ENCODE measurements around the gene CGGBP1.
A peak's percentile ranks its signal among the peaks of the same experiment; 100 is the strongest.

CGGBP1 gene

DNA sequence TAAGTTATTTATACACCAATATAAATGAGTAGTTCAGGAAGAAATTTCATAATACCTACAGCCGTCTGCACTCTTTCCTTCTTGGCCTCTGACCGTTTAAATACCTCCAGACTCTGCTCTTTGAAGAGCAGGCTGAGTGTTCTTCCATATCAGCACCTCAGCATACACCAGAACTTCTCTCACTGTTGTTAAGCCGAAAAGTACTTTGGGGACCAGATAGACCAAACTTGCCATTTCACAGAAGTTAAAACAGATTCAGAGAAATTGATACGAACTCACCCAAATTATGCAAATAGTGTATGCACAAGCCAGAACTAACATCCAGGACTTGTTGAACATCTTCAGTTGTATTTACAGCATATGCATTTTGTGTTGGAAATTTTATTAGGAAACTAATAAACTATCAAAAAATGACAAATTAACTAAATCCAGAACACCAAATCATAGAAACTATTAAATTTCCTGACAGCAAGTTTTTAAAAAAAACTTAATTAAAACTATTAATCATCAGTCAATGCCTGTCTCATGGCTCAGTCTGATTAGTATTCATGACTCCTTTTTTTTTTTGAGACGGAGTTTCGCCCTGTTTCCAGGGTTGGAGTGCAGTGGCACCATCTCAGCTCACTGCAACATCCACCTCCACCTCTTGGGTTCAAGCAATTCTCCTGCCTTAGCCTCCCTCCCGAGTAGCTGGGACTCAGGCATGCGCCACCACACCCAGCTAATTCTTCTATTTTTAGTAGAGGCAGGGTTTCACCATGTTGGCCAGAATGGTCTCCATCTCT, 24.1 kb downstream of the CGGBP1 start:
- Mint-ChIP-seq H3K36me3 (ENCODE audit: low read depth) (no peaks in the 10 kb centered on the region), H3K27me3 (ENCODE audit: low read depth) (no peaks in the 10 kb centered on the region), H3K27ac (no peak overlapping the region), H3K9me3 (no peaks in the 10 kb centered on the region), H3K4me1 (peaks cover 4% of the 10 kb centered on the region), H3K4me3 (no peak overlapping the region)
- TF ChIP-seq, protein P1, sequence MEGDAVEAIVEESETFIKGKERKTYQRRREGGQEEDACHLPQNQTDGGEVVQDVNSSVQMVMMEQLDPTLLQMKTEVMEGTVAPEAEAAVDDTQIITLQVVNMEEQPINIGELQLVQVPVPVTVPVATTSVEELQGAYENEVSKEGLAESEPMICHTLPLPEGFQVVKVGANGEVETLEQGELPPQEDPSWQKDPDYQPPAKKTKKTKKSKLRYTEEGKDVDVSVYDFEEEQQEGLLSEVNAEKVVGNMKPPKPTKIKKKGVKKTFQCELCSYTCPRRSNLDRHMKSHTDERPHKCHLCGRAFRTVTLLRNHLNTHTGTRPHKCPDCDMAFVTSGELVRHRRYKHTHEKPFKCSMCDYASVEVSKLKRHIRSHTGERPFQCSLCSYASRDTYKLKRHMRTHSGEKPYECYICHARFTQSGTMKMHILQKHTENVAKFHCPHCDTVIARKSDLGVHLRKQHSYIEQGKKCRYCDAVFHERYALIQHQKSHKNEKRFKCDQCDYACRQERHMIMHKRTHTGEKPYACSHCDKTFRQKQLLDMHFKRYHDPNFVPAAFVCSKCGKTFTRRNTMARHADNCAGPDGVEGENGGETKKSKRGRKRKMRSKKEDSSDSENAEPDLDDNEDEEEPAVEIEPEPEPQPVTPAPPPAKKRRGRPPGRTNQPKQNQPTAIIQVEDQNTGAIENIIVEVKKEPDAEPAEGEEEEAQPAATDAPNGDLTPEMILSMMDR (IDR thresholded peaks at IDR 0.05; ENCODE audit: unreplicated experiment in 3 of 3) = no peak

GRCh38 chr3:88033808-88034207, 25.0 kb downstream of the CGGBP1 start:
- H3K4me1 Mint-ChIP-seq = peaks cover 4% of the 10 kb centered on the region
- H3K27ac Mint-ChIP-seq = no peak overlapping the region
- TF ChIP-seq, protein P1 (IDR thresholded peaks at IDR 0.05; ENCODE audit: unreplicated experiment in 3 of 3) = no peak
- peaks cover 3% of the 10 kb centered on the region for H3K9me3 Mint-ChIP-seq
- no peaks in the 10 kb centered on the region for H3K36me3 Mint-ChIP-seq (ENCODE audit: low read depth)
- no peaks in the 10 kb centered on the region for H3K27me3 Mint-ChIP-seq (ENCODE audit: low read depth)
- H3K4me3 Mint-ChIP-seq = no peak overlapping the region

- Mint-ChIP-seq H3K9me3 (peaks cover 4% of the 10 kb centered on the region), H3K4me1 (peaks cover 4% of the 10 kb centered on the region), H3K4me3 (no peak overlapping the region), H3K36me3 (ENCODE audit: low read depth) (no peaks in the 10 kb centered on the region), H3K27me3 (ENCODE audit: low read depth) (no peaks in the 10 kb centered on the region), H3K27ac (no peak overlapping the region)
- TF ChIP-seq, protein P1 (IDR thresholded peaks at IDR 0.05; ENCODE audit: unreplicated experiment in 3 of 3) = no peak
These were observed 25.7 kb downstream of the CGGBP1 start for GRCh38 chr3:88033079-88033478.

DNA sequence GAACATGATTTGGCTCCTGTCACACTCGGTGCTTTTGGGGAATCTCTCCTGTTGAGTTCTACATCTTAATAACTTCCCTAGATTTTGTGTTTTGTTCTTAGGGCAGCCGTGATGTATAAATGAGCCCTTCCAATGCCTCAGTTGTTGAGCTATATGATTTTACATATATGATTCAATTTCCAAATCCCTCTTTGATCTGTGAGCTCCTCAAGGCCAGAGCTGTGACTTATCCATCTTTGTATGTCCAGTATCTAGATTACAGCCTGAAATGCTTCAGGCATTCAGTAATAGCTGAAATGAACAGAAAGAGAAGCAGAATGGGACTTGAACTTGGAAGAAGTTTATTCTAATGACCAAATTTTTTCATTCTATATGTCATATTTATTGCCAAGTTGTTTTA, 26.6 kb downstream of the CGGBP1 start:
- peak overlapping the region in 1 of 3 experiments; percentile 27 for H3K4me3 Mint-ChIP-seq
- H3K27me3 Mint-ChIP-seq (ENCODE audit: low read depth) = no peaks in the 10 kb centered on the region
- peak overlapping the region in 1 of 3 experiments; percentile 83 for H3K27ac Mint-ChIP-seq
- TF ChIP-seq, protein P1 (IDR thresholded peaks at IDR 0.05; ENCODE audit: unreplicated experiment in 3 of 3) = no peak
- H3K36me3 Mint-ChIP-seq (ENCODE audit: low read depth) = no peaks in the 10 kb centered on the region
- H3K4me1 Mint-ChIP-seq = peaks cover 4% of the 10 kb centered on the region
- H3K9me3 Mint-ChIP-seq = peaks cover 10% of the 10 kb centered on the region

DNA sequence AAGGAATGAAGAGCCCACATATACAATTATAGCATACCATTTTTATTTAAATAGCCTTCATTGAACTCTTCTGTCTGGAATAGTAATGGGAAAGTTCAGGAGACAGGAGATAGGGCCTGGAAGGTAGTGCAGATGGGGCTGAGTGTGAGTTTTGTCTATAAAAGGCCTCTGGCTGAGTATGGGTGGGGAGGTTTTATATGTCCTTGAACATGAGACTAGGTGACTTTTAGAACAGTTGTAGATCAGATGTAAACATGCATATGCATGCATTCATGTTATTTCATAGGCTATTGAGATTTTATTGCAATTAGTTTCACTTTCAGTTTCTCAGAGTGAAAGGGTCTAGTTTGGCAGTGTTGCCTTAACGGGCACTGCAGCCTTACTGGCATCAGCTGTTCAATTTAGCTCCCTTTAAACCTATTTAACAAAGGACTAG, 27.1 kb downstream of the CGGBP1 start:
- Mint-ChIP-seq H3K9me3 (peaks cover 10% of the 10 kb centered on the region), H3K4me3 (peak overlapping the region in 2 of 3 experiments; percentile 32 to 55), H3K36me3 (ENCODE audit: low read depth) (no peaks in the 10 kb centered on the region), H3K27me3 (ENCODE audit: low read depth) (no peaks in the 10 kb centered on the region), H3K27ac (peak overlapping the region in 2 of 3 experiments; percentile 24 to 83), H3K4me1 (peaks cover 4% of the 10 kb centered on the region)
- TF ChIP-seq, protein P1 (IDR thresholded peaks at IDR 0.05; ENCODE audit: unreplicated experiment in 3 of 3) = no peak

DNA sequence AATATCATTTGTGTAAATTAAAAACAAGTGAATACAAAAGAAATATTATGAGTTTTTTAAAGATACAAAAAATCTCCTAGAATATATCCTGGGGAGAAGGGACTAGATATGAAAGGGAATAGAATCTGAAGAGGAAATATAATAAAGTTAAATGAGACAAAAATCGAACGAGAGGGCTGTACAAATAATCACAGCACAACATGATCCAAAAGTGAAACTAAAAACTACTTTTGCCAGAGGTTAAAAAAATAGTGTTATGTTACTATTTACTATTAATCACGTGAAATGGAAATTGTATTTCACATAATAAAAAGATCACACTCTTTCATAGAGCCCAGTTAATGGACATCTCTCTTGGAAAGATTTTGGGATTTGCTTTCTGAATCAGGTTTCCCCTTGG, 28.6 kb downstream of the CGGBP1 start:
- H3K27me3 Mint-ChIP-seq (ENCODE audit: low read depth) = peaks cover 3% of the 10 kb centered on the region
- H3K27ac Mint-ChIP-seq = no peak overlapping the region
- H3K9me3 Mint-ChIP-seq = peaks cover 14% of the 10 kb centered on the region
- TF ChIP-seq, protein P1 (IDR thresholded peaks at IDR 0.05; ENCODE audit: unreplicated experiment in 3 of 3) = no peak
- no peaks in the 10 kb centered on the region for H3K36me3 Mint-ChIP-seq (ENCODE audit: low read depth)
- no peak overlapping the region for H3K4me3 Mint-ChIP-seq
- H3K4me1 Mint-ChIP-seq = peaks cover 4% of the 10 kb centered on the region
